Raji (cell line): ENCODE results near the gene SMAD1.

Experiments
- POLR2A ChIP-seq: IDR thresholded peaks from 2 replicates; pipeline ENCODE4 v1.6.1; 2011; ENCODE audit warnings: low read depth, low read length, control low read depth; ENCODE audit not compliant: insufficient read depth

The SMAD1 gene

DNA sequence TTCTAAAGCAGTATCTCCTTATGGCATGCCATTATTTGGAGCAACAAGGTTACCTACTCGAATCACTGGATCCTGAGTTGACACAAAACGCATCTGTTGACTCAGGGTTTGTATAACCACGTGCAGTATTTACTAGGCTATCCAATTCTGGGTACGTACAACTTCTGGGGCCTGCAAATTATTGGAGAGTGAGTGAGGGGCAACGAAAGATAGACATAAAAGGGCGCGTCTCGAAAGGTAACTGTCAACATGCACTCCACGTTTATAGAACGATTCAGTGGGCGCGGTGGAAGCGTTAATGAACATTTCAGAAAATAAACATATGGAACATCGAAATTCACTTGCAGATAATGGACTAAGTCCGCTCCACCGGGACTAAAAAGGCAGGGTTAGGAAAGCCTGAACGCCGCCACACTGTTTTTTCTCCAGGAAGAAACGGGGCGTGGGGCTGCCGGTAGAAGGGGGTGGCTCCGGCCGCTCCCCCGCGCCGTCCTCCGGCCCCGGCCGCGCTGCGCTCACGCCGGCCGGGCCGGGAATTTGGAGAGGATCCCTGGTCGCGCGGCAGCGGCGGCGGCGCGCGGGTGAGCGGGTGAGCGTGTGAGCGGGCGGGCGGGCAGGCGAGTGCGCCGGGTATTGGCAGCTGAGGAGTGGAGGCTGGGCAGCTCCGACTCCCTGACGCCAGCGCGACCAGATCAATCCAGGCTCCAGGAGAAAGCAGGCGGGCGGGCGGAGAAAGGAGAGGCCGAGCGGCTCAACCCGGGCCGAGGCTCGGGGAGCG, at the start of gene SMAD1:
TSS of gene SMAD1 (plus strand) at position 690 of the 778 bp plus-strand sequence. CDS start 32,761 bp downstream, outside the sequence.
- TF ChIP-seq POLR2A = no peak

DNA sequence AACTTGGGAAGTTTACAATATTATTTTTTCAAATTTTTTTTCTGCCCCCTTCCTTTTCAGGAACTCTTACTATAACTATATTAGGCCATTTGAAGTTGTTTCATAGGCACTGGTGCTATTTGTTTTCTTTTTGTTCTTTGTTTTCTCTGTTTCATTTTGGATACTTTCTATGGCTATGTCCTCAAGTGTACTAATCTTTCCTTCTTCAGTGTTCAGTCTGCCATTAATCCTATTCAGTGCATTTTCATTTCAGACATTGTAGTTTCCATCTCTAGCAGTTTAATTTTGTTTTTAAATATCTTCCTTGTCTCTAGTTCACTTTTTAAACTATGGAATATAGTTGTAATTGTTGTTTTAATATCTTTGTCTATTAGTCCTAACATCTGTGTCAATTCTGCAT, 48.0 kb upstream of the SMAD1 start:
- TF ChIP-seq POLR2A = no peak

DNA sequence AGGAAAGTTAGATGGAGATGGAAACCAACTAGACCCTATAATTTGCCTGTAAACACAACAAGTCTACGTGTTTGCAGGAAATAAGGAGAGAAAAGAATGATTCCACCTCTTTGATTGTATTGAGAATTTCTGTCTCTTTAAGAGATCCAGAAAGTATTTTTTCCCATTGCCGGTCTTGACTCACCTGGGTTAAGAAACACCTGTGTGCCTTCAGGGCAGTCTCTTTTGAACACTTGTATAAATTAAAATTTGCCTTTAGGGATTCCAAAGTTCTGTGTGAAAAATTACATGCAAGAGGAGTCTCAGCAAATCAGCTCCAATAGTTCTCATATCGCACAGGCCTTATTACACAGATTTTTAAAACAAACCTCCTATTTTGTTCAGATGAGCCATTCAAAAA, 46.0 kb upstream of the SMAD1 start:
- no peak for TF ChIP-seq POLR2A

DNA sequence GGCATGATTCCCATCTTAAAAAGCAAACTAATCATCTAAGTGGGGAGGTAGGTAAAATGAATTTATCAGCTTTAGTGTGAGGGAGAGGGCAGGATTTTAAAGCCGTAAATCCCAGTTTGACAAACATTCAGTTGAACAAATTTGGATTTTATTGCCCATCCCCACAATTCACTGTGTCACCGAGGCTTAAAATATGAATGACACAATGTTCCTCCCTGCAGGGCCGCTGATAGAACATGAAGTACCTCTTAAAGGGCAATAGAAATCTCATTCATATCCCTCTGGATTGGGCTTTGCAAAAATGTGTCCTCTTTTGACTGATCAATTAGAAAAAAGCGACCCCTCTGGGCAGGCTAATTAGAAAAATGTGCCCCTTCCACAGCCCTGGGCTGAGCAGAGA, 45.5 kb upstream of the SMAD1 start:
- TF ChIP-seq POLR2A = no peak

DNA sequence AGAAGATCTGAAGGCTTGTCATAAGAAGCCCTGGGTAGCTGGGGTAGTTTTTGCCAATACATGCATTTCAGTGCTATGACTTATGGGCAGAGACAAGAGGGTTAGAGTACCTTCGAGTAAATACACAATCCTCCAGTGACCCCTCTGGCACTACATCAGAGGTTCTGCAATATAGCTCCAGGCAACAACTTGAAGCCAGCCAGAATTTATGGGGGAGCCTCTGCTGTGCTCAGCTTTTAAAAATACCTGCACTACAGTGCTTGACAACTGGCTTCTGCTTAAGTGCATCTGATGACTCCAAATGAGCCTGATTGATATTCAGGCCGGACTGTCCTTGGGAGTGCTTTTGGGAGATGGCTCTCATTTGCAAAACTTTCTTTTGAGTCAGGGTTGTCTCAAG, 44.9 kb upstream of the SMAD1 start:
- TF ChIP-seq POLR2A = no peak

DNA sequence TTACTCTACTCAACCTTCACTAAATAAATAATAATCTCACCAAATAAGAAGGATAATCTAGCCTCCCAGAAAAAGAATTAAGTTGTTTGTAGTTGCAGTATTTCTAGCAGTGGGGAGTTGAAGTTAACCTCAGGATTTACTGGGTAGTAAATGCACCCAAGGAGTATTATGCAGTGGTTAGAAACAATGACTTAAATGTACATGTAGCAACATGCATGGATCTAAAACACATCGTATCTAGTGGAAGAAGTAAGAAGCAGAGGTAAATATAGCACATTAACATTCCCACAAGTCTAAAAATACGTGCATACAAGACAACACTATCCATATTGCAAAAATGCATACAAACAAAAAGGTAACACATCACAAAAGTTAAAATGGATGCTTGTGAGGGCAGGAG, 44.2 kb upstream of the SMAD1 start:
- no peak for TF ChIP-seq POLR2A

DNA sequence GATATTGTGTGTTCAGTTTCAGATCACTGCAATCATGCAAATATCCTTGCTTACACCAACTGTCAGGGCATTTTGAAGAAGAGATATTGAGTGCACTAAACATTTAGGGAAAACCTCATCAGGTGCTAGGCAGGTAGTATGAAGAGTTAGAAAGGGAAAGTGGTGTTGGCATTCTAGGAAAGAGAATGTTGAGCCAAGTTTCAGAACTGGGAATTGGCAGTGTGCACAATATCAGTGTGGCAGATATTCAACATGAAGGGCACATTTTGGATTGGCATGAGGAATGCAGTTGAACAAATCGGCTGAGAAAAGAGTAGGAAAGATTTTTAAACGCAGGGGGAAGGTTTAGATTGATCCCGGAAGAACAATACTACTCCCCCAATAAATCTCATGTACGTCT, 43.4 kb upstream of the SMAD1 start:
- TF ChIP-seq POLR2A = no peak

DNA sequence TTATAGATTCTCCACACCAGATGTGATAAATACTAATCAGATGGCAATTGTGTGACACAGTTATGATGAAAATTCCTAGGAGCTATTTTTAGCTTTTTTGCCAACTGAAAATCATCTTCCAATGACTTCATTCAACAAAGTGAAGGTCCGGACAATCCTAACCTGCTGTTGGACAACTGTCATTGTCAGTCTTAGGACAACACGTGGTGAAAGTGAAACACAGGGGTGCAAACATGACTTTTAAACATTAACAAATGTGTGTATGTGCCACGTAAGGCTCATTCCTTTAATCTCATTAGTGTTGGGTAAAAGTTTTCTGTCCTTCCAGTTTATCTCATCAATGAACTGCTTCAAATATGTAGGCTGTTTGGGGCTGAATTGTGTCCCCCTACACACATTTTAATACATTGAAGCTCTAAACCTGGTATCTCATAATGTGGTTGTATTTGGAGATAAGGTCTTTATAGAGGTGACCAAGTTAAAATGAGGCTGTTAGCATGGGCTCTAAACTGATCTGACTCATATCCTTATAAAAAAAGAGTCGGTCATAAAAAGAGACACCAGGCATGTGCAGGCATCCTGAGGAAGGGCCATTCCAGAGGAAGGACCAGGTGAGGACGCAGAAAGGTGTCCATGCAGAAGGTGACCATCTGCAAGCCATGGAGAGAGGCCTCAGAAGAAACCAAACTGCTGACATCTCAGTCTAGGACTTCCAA, 41.2 kb upstream of the SMAD1 start:
- TF ChIP-seq POLR2A = no peak

DNA sequence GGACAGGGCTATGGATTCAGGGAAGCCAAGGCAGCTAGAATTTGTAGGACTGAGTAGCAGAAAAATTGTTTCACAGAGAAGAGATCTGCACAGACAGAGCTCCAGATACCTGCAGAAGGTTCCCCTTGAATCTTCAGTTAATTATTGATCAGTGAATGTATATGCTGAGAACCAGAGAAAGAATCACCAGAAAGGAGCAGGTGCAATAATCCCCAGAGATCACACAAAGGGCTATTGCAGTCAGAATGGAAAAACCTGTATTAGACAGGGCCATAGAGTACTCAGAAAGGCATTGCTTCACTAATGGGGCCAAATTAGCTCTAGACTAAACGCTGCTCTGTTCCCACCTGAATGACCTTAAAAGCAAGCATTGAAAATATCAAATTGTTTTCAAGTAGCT, 35.5 kb upstream of the SMAD1 start:
- no peak for TF ChIP-seq POLR2A

DNA sequence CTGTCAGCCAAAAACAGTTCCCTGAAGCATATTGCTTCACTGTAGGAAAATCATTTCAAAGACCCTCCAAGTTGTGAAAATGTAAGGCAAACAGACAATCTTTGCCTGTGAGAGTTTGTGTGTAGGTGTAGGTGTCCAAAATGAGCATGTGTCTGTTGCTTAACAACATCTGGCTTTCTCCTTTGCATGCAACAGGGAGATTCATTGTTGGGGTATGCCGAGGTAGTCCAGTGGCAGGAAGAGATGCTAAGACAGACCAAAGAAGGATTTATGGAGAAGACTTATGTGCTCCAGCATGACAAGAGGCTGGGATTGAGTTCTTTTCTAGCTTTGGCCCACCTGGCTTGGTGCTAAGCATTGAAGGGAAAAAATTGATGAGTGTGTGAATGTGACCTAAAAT, 29.8 kb upstream of the SMAD1 start:
- no peak for TF ChIP-seq POLR2A

DNA sequence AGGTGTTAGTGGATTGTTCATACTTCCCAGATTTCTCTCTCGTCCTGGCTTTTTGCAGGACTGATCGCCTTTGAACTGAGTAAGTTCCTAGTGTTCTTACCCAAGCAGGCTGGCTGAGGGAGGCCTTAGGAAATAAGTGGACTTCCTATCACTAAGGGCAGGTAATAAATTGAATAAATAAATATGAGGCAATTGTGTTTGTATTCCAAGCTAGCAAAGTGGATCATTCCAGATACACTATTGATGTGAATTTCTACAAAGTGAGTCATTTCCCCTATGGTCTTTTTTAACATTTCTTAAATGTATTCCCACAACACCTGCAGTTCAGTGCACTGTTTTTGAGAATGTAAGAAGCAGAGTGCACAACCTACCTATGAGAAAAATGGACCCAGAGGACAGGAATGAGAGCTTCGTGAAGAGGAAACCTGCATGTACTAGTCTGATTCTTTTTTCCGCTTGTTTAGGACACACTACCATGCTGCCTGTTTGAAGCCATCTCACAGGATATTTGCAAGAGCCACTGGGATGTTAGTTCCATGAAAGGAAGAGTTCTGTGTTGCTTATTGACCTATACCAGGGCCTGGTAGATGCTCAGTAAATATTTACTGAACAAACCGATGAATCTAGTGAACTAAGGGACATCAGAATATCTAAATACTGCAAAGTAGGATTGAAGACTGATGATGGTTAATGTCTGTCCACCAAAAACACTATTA, 29.0 kb upstream of the SMAD1 start:
- TF ChIP-seq POLR2A = no peak

DNA sequence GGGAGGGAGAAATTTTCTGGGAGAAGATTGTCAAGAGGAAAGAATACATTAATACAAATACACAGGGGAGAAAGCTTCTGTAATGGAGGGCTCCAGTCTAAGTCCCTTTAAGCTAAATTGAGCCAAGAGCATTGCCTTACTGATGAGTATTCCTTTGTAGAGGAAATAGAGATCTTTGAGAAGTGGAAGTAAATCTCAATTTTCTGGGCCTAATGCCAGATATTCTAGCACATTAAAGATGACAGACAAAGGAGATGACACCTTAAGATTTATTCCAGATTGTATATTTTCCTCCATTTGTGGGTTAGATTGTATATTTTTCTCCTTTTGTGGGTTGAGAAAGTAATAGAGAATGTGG, 28.5 kb upstream of the SMAD1 start:
- TF ChIP-seq POLR2A = no peak

DNA sequence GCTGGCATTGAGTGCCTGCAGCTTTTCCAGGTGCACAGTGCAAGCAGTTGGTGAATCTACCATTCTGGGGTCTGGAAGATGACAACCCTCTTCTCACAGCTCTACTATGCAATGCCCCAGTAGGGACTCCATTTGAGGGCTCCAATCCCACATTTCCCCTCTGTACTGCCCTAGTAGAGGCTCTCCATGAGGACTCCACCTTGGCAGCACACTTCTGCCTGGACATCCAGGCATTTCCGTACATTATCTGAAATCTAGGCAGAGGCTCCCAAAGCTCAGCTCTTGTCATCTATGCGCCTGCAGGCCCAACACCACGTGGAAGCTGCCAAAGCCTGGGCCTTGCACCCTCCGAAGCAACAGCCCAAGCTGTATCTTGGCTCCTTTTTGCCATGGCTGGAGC, 8.4 kb upstream of the SMAD1 start:
- TF ChIP-seq POLR2A = no peak

DNA sequence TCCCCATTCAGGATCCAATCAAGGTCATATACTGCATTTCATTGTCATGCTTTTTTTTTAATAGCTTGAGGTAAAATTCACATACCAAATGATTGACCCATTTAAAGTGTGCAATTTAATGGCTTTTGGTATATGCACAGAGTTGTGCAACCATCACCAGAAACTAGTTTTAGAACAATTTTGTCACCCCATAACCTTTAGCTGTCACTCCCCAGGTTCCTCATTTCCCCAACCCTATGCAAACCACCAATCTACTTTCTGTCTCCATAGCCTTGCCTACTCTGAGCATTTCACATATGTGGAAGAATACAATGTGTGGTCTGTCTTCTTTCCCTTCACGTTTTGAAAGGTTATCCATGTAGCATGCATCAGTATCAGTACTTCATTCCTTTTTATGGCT, 1.4 kb upstream of the SMAD1 start:
- no peak for TF ChIP-seq POLR2A

DNA sequence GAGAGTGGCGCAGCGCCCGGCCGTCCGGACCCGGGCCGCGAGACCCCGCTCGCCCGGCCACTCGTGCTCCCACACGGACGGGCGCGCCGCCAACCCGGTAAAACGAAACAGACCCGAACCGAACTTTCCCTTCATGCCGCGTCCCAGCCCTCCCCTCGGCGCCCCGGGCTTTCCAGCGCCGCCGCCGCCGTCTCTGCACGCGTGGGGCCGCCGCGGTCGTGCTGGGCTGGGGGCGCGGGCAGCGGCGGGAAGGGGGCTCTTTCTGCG, 222 bp downstream of the SMAD1 start:
- no peak for TF ChIP-seq POLR2A
